GM23338 (cell line): ENCODE results near the gene NCS1.

Source experiments
- POLR2AphosphoS5 ChIP-seq: IDR thresholded peaks from 2 replicates; pipeline ENCODE4 v1.6.1; 2016; ENCODE audit warnings: antibody characterized with exemption, low read depth
- TF ChIP-seq, protein P1 (sequence below), 2 experiments: fragments of 200-600 bp in 1 of 2; sonication (generic) in 1 of 2; conservative IDR thresholded peaks; 2 replicates each; pipeline versions ENCODE4 v1.5.1 to v1.6.1; 2016 to 2017; ENCODE audit warnings: antibody characterized with exemption in 2 of 2, low read depth in 2 of 2, mild to moderate bottlenecking in 2 of 2, moderate library complexity in 1 of 2

GRCh38 chr9:130191749-130192120 lies 19.5 kb downstream of the NCS1 start:
- TF ChIP-seq, protein P1, sequence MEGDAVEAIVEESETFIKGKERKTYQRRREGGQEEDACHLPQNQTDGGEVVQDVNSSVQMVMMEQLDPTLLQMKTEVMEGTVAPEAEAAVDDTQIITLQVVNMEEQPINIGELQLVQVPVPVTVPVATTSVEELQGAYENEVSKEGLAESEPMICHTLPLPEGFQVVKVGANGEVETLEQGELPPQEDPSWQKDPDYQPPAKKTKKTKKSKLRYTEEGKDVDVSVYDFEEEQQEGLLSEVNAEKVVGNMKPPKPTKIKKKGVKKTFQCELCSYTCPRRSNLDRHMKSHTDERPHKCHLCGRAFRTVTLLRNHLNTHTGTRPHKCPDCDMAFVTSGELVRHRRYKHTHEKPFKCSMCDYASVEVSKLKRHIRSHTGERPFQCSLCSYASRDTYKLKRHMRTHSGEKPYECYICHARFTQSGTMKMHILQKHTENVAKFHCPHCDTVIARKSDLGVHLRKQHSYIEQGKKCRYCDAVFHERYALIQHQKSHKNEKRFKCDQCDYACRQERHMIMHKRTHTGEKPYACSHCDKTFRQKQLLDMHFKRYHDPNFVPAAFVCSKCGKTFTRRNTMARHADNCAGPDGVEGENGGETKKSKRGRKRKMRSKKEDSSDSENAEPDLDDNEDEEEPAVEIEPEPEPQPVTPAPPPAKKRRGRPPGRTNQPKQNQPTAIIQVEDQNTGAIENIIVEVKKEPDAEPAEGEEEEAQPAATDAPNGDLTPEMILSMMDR (conservative IDR thresholded peaks at IDR 0.05; ENCODE audit: low read depth in 2 of 2), result no peak
- TF ChIP-seq POLR2AphosphoS5, result no peak
